ENCODE results near the gene TM7SF2. TPM values are rescaled to one million over a fixed set of nuclear protein-coding genes. Genes with fewer than 3 reads are reported as not detected.

Gene TM7SF2
- total and polyA plus RNA-seq, 2 of the 13 experiments (the other 11 are each of a cell fraction or from before 2014, with no cell fraction given): 56.0 to 66.9 TPM

DNA sequence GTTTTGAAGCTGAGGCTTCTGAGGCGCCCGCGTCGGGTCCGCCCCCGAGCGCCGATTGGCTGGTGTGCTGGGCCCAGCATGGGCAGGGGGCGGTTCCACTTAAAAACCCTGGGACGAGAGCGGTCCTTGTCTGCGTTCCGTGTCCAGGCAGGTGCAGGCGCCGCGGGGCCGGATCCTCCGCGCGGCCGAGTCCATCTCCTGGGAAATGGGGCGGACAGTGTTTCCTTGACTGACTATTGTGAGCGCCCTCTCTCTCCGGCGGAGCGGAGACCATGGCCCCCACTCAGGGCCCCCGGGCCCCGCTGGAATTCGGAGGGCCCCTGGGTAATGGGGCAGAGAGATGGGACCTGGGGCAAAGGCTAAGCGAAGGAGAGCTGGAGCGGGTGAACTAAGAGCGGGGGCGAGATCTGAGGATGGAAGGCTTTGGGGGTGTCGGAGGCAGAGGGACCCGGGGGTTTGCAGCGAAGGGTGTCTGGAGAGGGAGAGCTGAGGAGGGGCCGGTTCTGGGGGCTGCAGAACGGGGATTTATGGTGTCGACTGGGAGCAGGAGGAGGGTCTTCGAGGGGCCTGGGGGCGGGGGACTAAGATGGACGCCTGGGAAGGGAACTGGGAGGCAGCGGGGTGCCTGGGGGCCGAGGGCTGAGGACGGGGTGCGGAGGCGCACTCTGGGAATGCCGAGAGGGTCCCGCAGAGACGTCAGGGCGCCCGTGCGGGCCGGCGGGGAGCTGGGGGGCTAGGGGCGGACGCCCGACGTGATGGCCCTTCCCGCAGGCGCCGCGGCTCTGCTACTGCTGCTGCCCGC lies at the start of gene TM7SF2 (continued):
- peak; percentile 53 for TF ChIP-seq ZFP91 (CRISPR knock-in tag; IDR thresholded peaks at IDR 0.05; ENCODE audit: borderline replicate concordance)
- peak; percentile 54 for TF ChIP-seq HNRNPLL (IDR thresholded peaks at IDR 0.05; ENCODE audit: low read depth, low read length, poor library complexity, severe bottlenecking)
- TF ChIP-seq, protein P1, sequence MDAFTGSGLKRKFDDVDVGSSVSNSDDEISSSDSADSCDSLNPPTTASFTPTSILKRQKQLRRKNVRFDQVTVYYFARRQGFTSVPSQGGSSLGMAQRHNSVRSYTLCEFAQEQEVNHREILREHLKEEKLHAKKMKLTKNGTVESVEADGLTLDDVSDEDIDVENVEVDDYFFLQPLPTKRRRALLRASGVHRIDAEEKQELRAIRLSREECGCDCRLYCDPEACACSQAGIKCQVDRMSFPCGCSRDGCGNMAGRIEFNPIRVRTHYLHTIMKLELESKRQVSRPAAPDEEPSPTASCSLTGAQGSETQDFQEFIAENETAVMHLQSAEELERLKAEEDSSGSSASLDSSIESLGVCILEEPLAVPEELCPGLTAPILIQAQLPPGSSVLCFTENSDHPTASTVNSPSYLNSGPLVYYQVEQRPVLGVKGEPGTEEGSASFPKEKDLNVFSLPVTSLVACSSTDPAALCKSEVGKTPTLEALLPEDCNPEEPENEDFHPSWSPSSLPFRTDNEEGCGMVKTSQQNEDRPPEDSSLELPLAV (CRISPR knock-in tag; conservative IDR thresholded peaks at IDR 0.05; ENCODE audit: low read depth): no peak
- TF ChIP-seq, protein P2, sequence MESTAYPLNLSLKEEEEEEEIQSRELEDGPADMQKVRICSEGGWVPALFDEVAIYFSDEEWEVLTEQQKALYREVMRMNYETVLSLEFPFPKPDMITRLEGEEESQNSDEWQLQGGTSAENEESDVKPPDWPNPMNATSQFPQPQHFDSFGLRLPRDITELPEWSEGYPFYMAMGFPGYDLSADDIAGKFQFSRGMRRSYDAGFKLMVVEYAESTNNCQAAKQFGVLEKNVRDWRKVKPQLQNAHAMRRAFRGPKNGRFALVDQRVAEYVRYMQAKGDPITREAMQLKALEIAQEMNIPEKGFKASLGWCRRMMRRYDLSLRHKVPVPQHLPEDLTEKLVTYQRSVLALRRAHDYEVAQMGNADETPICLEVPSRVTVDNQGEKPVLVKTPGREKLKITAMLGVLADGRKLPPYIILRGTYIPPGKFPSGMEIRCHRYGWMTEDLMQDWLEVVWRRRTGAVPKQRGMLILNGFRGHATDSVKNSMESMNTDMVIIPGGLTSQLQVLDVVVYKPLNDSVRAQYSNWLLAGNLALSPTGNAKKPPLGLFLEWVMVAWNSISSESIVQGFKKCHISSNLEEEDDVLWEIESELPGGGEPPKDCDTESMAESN (CRISPR knock-in tag; conservative IDR thresholded peaks at IDR 0.05): no peak
- TF ChIP-seq ATF1 (CRISPR knock-in tag; IDR thresholded peaks at IDR 0.05): no peak
- no peak for TF ChIP-seq STAG1 (CRISPR knock-in tag; IDR thresholded peaks at IDR 0.05)
- TF ChIP-seq SIX4 (CRISPR knock-in tag; IDR thresholded peaks at IDR 0.05): no peak
- TF ChIP-seq RAD21 (CRISPR knock-in tag; IDR thresholded peaks at IDR 0.05): no peak
- TF ChIP-seq RFX3 (CRISPR knock-in tag; IDR thresholded peaks at IDR 0.05): no peak
- TF ChIP-seq KAT8 (CRISPR knock-in tag; IDR thresholded peaks at IDR 0.05): 0 out of 2 replicates have a peak, but pooled peaks have one; percentile 23
- peak; percentile 6; the same call in 1 of the 2 replicates for TF ChIP-seq SRF (IDR thresholded peaks at IDR 0.05; ENCODE audit: low read depth, low read length)
- no peak for TF ChIP-seq FOXC1 (CRISPR knock-in tag; IDR thresholded peaks at IDR 0.05; ENCODE audit: borderline replicate concordance)
- TF ChIP-seq ZNF510 (CRISPR knock-in tag; IDR thresholded peaks at IDR 0.05; ENCODE audit: low read depth): peak; percentile 64; the same call in 1 of the 2 replicates
- no peak for TF ChIP-seq TFDP2 (CRISPR knock-in tag; IDR thresholded peaks at IDR 0.05)
- no peak for TF ChIP-seq ZNF567 (CRISPR knock-in tag; IDR thresholded peaks at IDR 0.05; ENCODE audit: borderline replicate concordance)
- 0 out of 2 replicates have a peak, but pooled peaks have one; percentile 16 for TF ChIP-seq FOXA3 (CRISPR knock-in tag; IDR thresholded peaks at IDR 0.05)
- 0 out of 2 replicates have a peak, but pooled peaks have one; percentile 20 for TF ChIP-seq ZNF446 (CRISPR knock-in tag; IDR thresholded peaks at IDR 0.05)
- TF ChIP-seq ZNF777 (CRISPR knock-in tag; IDR thresholded peaks at IDR 0.05): no peak
- peak; percentile 77 for TF ChIP-seq CBX1 (IDR thresholded peaks at IDR 0.05; ENCODE audit: low read depth)
- TF ChIP-seq BRCA1 (CRISPR knock-in tag; IDR thresholded peaks at IDR 0.05): no peak
- no peak for TF ChIP-seq FOSL1 (CRISPR knock-in tag; IDR thresholded peaks at IDR 0.05; ENCODE audit: borderline replicate concordance)
- TF ChIP-seq ZNF75D (CRISPR knock-in tag; IDR thresholded peaks at IDR 0.05; ENCODE audit: borderline replicate concordance): 0 out of 2 replicates have a peak, but pooled peaks have one; percentile 40

All from HepG2 (cell line).